IMR-90 (cell line): ENCODE data around the gene ATP13A5. TPM values are rescaled to one million over a fixed set of nuclear protein-coding genes. Genes with fewer than 3 reads are reported as not detected.

Experiments
- ATAC-seq: fragments of 200-7000 bp; cut with Tn5 transposase; 2 replicates; pipeline ENCODE4 v1.9.1; 2020; ENCODE audit warnings: low read depth, mild to moderate bottlenecking, moderate library complexity
- BruUV-seq: library from RNA; stranded (reverse); fragments of 400-500 nt; replicated peaks from 2 replicates; lab custom pipeline; 2021; lab: Mats Ljungman, UMichigan
- CTCF ChIA-PET: fragments of 300-600 bp; formaldehyde crosslinking; extraction: SDS; loops from one replicate; lab custom pipeline; 2021; ENCODE audit warnings: antibody characterized with exemption; lab: Yijun Ruan, JAX
- POLR2A ChIA-PET: fragments of 300-600 bp; sonication (Branson Sonifier 250); formaldehyde crosslinking; loops from one replicate; lab custom pipeline; 2022; ENCODE audit warnings: antibody characterized with exemption; ENCODE audit not compliant: unreplicated experiment; lab: Charles Lee
- DNase-seq: peaks from one replicate; pipeline ENCODE4 v3.0.0; 2013
- H2AFZ ChIP-seq: replicated peaks from 2 replicates; pipeline ENCODE3; 2013; ENCODE audit warnings: low read length, mild to moderate bottlenecking; ENCODE audit not compliant: poor library complexity
- H2AK5ac ChIP-seq: 2 replicates; pipeline ENCODE4 v1.6.1; 2013; ENCODE audit warnings: low read depth, low read length, inconsistent platforms
- H2AK9ac ChIP-seq: replicated peaks from 2 replicates; pipeline ENCODE3; 2013; ENCODE audit warnings: mild to moderate bottlenecking, low read depth, low read length, moderate library complexity; ENCODE audit not compliant: poor library complexity
- H2BK120ac ChIP-seq: 2 replicates; pipeline ENCODE4 v1.6.1; 2013; ENCODE audit warnings: low read depth, low read length, inconsistent platforms
- H2BK15ac ChIP-seq: 3 replicates; pipeline ENCODE4 v1.6.1; 2013; ENCODE audit warnings: low read depth, low read length, inconsistent platforms
- H2BK20ac ChIP-seq: 2 replicates; pipeline ENCODE4 v1.6.1; 2013; ENCODE audit warnings: low read depth, mild to moderate bottlenecking, inconsistent platforms, low read length, moderate library complexity
- H2BK5ac ChIP-seq: 2 replicates; pipeline ENCODE4 v1.6.1; 2013; ENCODE audit warnings: mild to moderate bottlenecking, low read depth, low read length, inconsistent platforms; ENCODE audit not compliant: poor library complexity, severe bottlenecking
- H3K14ac ChIP-seq: replicated peaks from 2 replicates; pipeline ENCODE4 v1.6.1; 2013; ENCODE audit warnings: low read depth, low read length, inconsistent platforms
- H3K18ac ChIP-seq: 2 replicates; pipeline ENCODE4 v1.6.1; 2013; ENCODE audit warnings: low read depth, low read length, control low read depth
- H3K23ac ChIP-seq: 2 replicates; pipeline ENCODE4 v1.6.1; 2013; ENCODE audit warnings: low read depth, low read length, inconsistent platforms
- H3K27ac ChIP-seq: 2 replicates; pipeline ENCODE4 v1.5.1; 2013; ENCODE audit warnings: mild to moderate bottlenecking, control low read depth, low read length; ENCODE audit not compliant: insufficient read depth
- H3K27me3 ChIP-seq: 2 replicates; pipeline ENCODE4 v1.6.1; 2013; ENCODE audit warnings: low read length; ENCODE audit not compliant: control insufficient read depth, insufficient read depth
- H3K36me3 ChIP-seq: 2 replicates; pipeline ENCODE4 v1.6.1; 2013; ENCODE audit warnings: low read length, mixed read lengths; ENCODE audit not compliant: control insufficient read depth, insufficient read depth
- H3K4ac ChIP-seq: 2 replicates; pipeline ENCODE4 v1.6.1; 2013; ENCODE audit warnings: low read depth, low read length, inconsistent platforms
- H3K4me1 ChIP-seq: 2 replicates; pipeline ENCODE4 v1.6.1; 2013; ENCODE audit warnings: low read length, mixed read lengths; ENCODE audit not compliant: control insufficient read depth, insufficient read depth
- H3K4me2 ChIP-seq: 2 replicates; pipeline ENCODE4 v1.6.1; 2013; ENCODE audit warnings: low read depth, mild to moderate bottlenecking, control low read depth, low read length, moderate library complexity
- H3K4me3 ChIP-seq: 2 replicates; pipeline ENCODE4 v1.5.1; 2013; ENCODE audit warnings: low read depth, mild to moderate bottlenecking, control low read depth, low read length, moderate library complexity; ENCODE audit not compliant: insufficient read depth
- H3K56ac ChIP-seq: 2 replicates; pipeline ENCODE4 v1.6.1; 2013; ENCODE audit warnings: low read length, inconsistent platforms; ENCODE audit not compliant: insufficient read depth; ENCODE audit errors: extremely low read depth
- H3K79me1 ChIP-seq, 2 experiments: 2 replicates each; pipeline ENCODE4 v1.6.1; 2013; ENCODE audit warnings: low read length in 2 of 2, inconsistent platforms in 1 of 2, low read depth in 1 of 2
- H3K9ac ChIP-seq: 2 replicates; pipeline ENCODE4 v1.6.1; 2013; ENCODE audit warnings: low read depth, low read length, control low read depth
- H3K9me1 ChIP-seq: 2 replicates; pipeline ENCODE4 v1.6.1; 2013; ENCODE audit warnings: low read length, inconsistent platforms; ENCODE audit not compliant: insufficient read depth
- H3K9me3 ChIP-seq: 2 replicates; pipeline ENCODE4 v1.6.1; 2013; ENCODE audit warnings: low read length; ENCODE audit not compliant: control insufficient read depth, insufficient read depth
- H4K20me1 ChIP-seq: 2 replicates; pipeline ENCODE4 v1.6.1; 2013; ENCODE audit warnings: low read length, inconsistent platforms; ENCODE audit not compliant: insufficient read depth
- H4K5ac ChIP-seq: 2 replicates; pipeline ENCODE4 v1.6.1; 2013; ENCODE audit warnings: mild to moderate bottlenecking, low read depth, low read length, control low read depth
- H4K8ac ChIP-seq, 2 experiments: 2 replicates each; pipeline ENCODE4 v1.6.1; 2013; ENCODE audit warnings: low read depth in 2 of 2, low read length in 2 of 2, control low read depth in 1 of 2, inconsistent platforms in 1 of 2
- H4K91ac ChIP-seq: 2 replicates; pipeline ENCODE4 v1.6.1; 2013; ENCODE audit warnings: low read depth, low read length, inconsistent platforms; ENCODE audit not compliant: insufficient read depth
- BHLHE40 ChIP-seq: fragments of 150-350 bp; IDR thresholded peaks from 2 replicates; pipeline ENCODE4 v1.6.1; 2016; ENCODE audit warnings: mild to moderate bottlenecking, low read depth, low read length
- CEBPB ChIP-seq: IDR thresholded peaks from 2 replicates; pipeline ENCODE4 v1.6.1; 2012; ENCODE audit warnings: low read depth, low read length, improper control_type of control experiment
- CHD1 ChIP-seq: IDR thresholded peaks from 2 replicates; pipeline ENCODE4 v1.6.1; 2012; ENCODE audit warnings: low read depth, low read length, improper control_type of control experiment
- ELK1 ChIP-seq: fragments of 150-350 bp; IDR thresholded peaks from 2 replicates; pipeline ENCODE4 v1.6.1; 2016; ENCODE audit warnings: low read depth, mild to moderate bottlenecking, low read length, moderate library complexity, borderline replicate concordance
- FOS ChIP-seq: fragments of 150-350 bp; IDR thresholded peaks from 2 replicates; pipeline ENCODE4 v1.6.1; 2016; ENCODE audit warnings: low read depth, low read length
- MAFK ChIP-seq: IDR thresholded peaks from 2 replicates; pipeline ENCODE4 v1.6.1; 2012; ENCODE audit warnings: low read depth, low read length, improper control_type of control experiment
- MAZ ChIP-seq: IDR thresholded peaks from 2 replicates; pipeline ENCODE4 v1.6.1; 2012; ENCODE audit warnings: low read depth, mild to moderate bottlenecking, low read length, improper control_type of control experiment, moderate library complexity, borderline replicate concordance
- MXI1 ChIP-seq: IDR thresholded peaks from 2 replicates; pipeline ENCODE4 v1.6.1; 2012; ENCODE audit warnings: low read depth, mild to moderate bottlenecking, low read length, moderate library complexity, borderline replicate concordance
- NFE2L2 ChIP-seq: fragments of 150-350 bp; IDR thresholded peaks from 2 replicates; pipeline ENCODE4 v1.6.1; 2016; ENCODE audit warnings: low read depth, mild to moderate bottlenecking, low read length
- POLR2A ChIP-seq: IDR thresholded peaks from 2 replicates; pipeline ENCODE4 v1.6.1; 2012; ENCODE audit warnings: mild to moderate bottlenecking, low read depth, low read length
- RAD21 ChIP-seq: IDR thresholded peaks from 2 replicates; pipeline ENCODE4 v1.6.1; 2012; ENCODE audit warnings: low read length, improper control_type of control experiment
- RCOR1 ChIP-seq: IDR thresholded peaks from 2 replicates; pipeline ENCODE4 v1.6.1; 2012; ENCODE audit warnings: mild to moderate bottlenecking, low read length, improper control_type of control experiment; ENCODE audit not compliant: insufficient replicate concordance
- RFX5 ChIP-seq: IDR thresholded peaks from 2 replicates; pipeline ENCODE4 v1.8.0; 2012; ENCODE audit warnings: low read depth, mild to moderate bottlenecking, low read length, moderate library complexity
- SMC3 ChIP-seq: fragments of 150-350 bp; IDR thresholded peaks from 2 replicates; pipeline ENCODE4 v1.6.1; 2016; ENCODE audit warnings: low read depth, mild to moderate bottlenecking, antibody characterized with exemption, low read length, moderate library complexity
- USF2 ChIP-seq: fragments of 150-350 bp; IDR thresholded peaks from 2 replicates; pipeline ENCODE4 v1.6.1; 2017; ENCODE audit warnings: mild to moderate bottlenecking, antibody characterized with exemption, low read length, low read depth
- WGBS, 2 experiments: methylation state at CpG; one replicate each; pipeline versions ENCODE4 v1.1.5 to v1.1.7; 2013; ENCODE audit warnings: missing lambda C conversion rate in 2 of 2; ENCODE audit not compliant: insufficient read length in 1 of 2; ENCODE audit errors: extremely low coverage in 2 of 2; 5-methylcytosine and 5-hydroxymethylcytosine counted together
- dilution Hi-C: fragments of 300-500 bp; cut with HindIII; formaldehyde crosslinking; loops from one replicate; pipeline ENCODE4 v1.14.3; 2018; ENCODE audit warnings: low sequenced_read_pairs; ENCODE audit not compliant: unreplicated experiment
- in situ Hi-C: fragments of 300-500 bp; cut with MboI; formaldehyde crosslinking; loops from 3 replicates; pipeline ENCODE4 v1.14.3; 2019; ENCODE audit warnings: low sequenced_read_pairs, inconsistent platforms, mixed read lengths
- intact Hi-C: fragments of 100-400 bp; cut with micrococcal nuclease; formaldehyde crosslinking; loops from 2 replicates; pipeline ENCODE4 v1.10.0; 2022
- polyA plus RNA-seq, 3 experiments: library from polyadenylated mRNA; depleted of rRNA; stranded (reverse); fragments of >200 nt; gene quantifications; 2 replicates each; pipeline ENCODE4 v1.2.3, GENCODE V29; 2012; ENCODE audit warnings: low replicate concordance in 1 of 3
- total RNA-seq: library from RNA; depleted of rRNA; stranded (reverse); fragments of >200 nt; gene quantifications from 2 replicates; pipeline ENCODE4 v1.2.3, GENCODE V29; 2012
- TF ChIP-seq, protein P1 (sequence below): conservative IDR thresholded peaks from 2 replicates; pipeline ENCODE4 v1.5.1; 2012; ENCODE audit warnings: mild to moderate bottlenecking, low read depth, low read length, improper control_type of control experiment

The ATP13A5 gene
- total and polyA plus RNA-seq, 2 of the 4 experiments (the other 2 are of a cell fraction): not detected

GRCh38 chr3:193387596-193387995, 9.0 kb upstream of the ATP13A5 start:
- H3K79me1 ChIP-seq: no peaks in the 10 kb centered on the region
- no peak overlapping the region for H2AK5ac ChIP-seq
- no peak overlapping the region for H2AFZ ChIP-seq
- no peak overlapping the region for H3K14ac ChIP-seq
- ChIA-PET CTCF (no interaction called here), POLR2A (no interaction called here)
- no peaks in the 10 kb centered on the region for H4K20me1 ChIP-seq
- dilution Hi-C loops: no loop called here
- H3K9ac ChIP-seq: no peak overlapping the region
- H3K9me1 ChIP-seq: no peaks in the 10 kb centered on the region
- no TSS peak for BruUV-seq
- H3K4me3 ChIP-seq: no peak overlapping the region
- no peak overlapping the region for H3K23ac ChIP-seq
- H4K8ac ChIP-seq: no peak overlapping the region
- H2BK15ac ChIP-seq: no peak overlapping the region
- no peak overlapping the region for H3K4ac ChIP-seq
- no peak overlapping the region for H4K5ac ChIP-seq
- H4K91ac ChIP-seq: no peak overlapping the region
- no peaks in the 10 kb centered on the region for H3K4me1 ChIP-seq
- in situ Hi-C loops: no loop called here
- no peak overlapping the region for H2AK9ac ChIP-seq
- ATAC-seq (no peak), DNase-seq (no peak)
- no peaks in the 10 kb centered on the region for H3K36me3 ChIP-seq
- no peak overlapping the region for H2BK5ac ChIP-seq
- H3K56ac ChIP-seq: no peak overlapping the region
- TF ChIP-seq, protein P1, sequence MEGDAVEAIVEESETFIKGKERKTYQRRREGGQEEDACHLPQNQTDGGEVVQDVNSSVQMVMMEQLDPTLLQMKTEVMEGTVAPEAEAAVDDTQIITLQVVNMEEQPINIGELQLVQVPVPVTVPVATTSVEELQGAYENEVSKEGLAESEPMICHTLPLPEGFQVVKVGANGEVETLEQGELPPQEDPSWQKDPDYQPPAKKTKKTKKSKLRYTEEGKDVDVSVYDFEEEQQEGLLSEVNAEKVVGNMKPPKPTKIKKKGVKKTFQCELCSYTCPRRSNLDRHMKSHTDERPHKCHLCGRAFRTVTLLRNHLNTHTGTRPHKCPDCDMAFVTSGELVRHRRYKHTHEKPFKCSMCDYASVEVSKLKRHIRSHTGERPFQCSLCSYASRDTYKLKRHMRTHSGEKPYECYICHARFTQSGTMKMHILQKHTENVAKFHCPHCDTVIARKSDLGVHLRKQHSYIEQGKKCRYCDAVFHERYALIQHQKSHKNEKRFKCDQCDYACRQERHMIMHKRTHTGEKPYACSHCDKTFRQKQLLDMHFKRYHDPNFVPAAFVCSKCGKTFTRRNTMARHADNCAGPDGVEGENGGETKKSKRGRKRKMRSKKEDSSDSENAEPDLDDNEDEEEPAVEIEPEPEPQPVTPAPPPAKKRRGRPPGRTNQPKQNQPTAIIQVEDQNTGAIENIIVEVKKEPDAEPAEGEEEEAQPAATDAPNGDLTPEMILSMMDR: no peak
- no peak for TF ChIP-seq MXI1
- TF ChIP-seq MAZ: no peak
- TF ChIP-seq POLR2A: no peak
- TF ChIP-seq RFX5: no peak
- no peak for TF ChIP-seq BHLHE40
- no peak for TF ChIP-seq CHD1
- TF ChIP-seq SMC3: no peak
- no peak for TF ChIP-seq ELK1
- no peak for TF ChIP-seq CEBPB
- no peak for TF ChIP-seq MAFK
- TF ChIP-seq FOS: no peak
- no peak for TF ChIP-seq NFE2L2
- TF ChIP-seq USF2: no peak
- no peak for TF ChIP-seq RCOR1
- no peak for TF ChIP-seq RAD21
- H3K18ac ChIP-seq: no peak overlapping the region
- no peak overlapping the region for H3K27ac ChIP-seq
- no CpG with 5 or more reads among the region's 2 CpGs for WGBS, 2 experiments
- intact Hi-C loops: no loop called here
- H2BK120ac ChIP-seq: no peak overlapping the region
- no peak overlapping the region for H3K4me2 ChIP-seq
- no peak overlapping the region for H2BK20ac ChIP-seq
- H3K9me3 ChIP-seq: peaks cover 9% of the 10 kb centered on the region
- no peaks in the 10 kb centered on the region for H3K27me3 ChIP-seq
